Loucy (cell line): ENCODE measurements around the gene OLFML1.

Experiments used
- CTCF ChIP-seq: fragments of 200-600 bp; sonication (generic); conservative IDR thresholded peaks from 2 replicates; pipeline ENCODE4 v1.5.1; 2014; ENCODE audit warnings: mild to moderate bottlenecking, antibody characterized with exemption, low read length
- EZH2phosphoT487 ChIP-seq: fragments of 200-600 bp; IDR thresholded peaks from 2 replicates; pipeline ENCODE4 v1.6.1; 2018; ENCODE audit warnings: antibody characterized with exemption, mild to moderate bottlenecking, moderate library complexity, borderline replicate concordance

GRCh38 chr11:7444091-7444981, 41.0 kb upstream of the OLFML1 start:
- TF ChIP-seq CTCF = no peak
- no peak for TF ChIP-seq EZH2phosphoT487
